ENCODE results near the gene FGFR3.
"Not testable (repeated sequence)": the region's sequence is repeated elsewhere in the genome, so short reads cannot be mapped to it uniquely, and the experiment has no call there.

Gene FGFR3

GRCh38 chr4:1843852-1844251 lies 50.8 kb downstream of the FGFR3 start:
- no peak for DNase-seq

- DNase-seq = not testable (repeated sequence)
These were observed 51.5 kb downstream of the FGFR3 start for GRCh38 chr4:1844618-1845017.

- no peak for DNase-seq
These were observed 53.5 kb downstream of the FGFR3 start for GRCh38 chr4:1846580-1846979.

- DNase-seq = no peak
These were observed 57.2 kb downstream of the FGFR3 start for GRCh38 chr4:1850276-1850675.

- DNase-seq = no peak
These were observed 58.1 kb downstream of the FGFR3 start for GRCh38 chr4:1851160-1851559.

GRCh38 chr4:1851575-1852410 lies 58.7 kb downstream of the FGFR3 start:
- no peak for DNase-seq

GRCh38 chr4:1852904-1853623 lies 60.0 kb downstream of the FGFR3 start:
- DNase-seq = no peak

GRCh38 chr4:1854752-1855151 lies 61.7 kb downstream of the FGFR3 start:
- DNase-seq = no peak

GRCh38 chr4:1855333-1856070 lies 62.4 kb downstream of the FGFR3 start:
- DNase-seq = no peak

GRCh38 chr4:1856071-1856942 lies 63.2 kb downstream of the FGFR3 start, which contains the start of gene LETM1:
Gene LETM1 (minus strand): TSS chr4:1856156. CDS start chr4:1855950, 206 bp downstream.
- peak; percentile 91 for DNase-seq

GRCh38 chr4:1856943-1857699 lies 64.0 kb downstream of the FGFR3 start:
- DNase-seq = no peak

- DNase-seq = no peak
These were observed 64.8 kb downstream of the FGFR3 start for GRCh38 chr4:1857931-1858330.
